Non-pigmented ciliary epithelial cell (primary cell): ENCODE measurements around the gene PPP2R5D.
"Not testable (repeated sequence)": the region's sequence is repeated elsewhere in the genome, so short reads cannot be mapped to it uniquely, and the experiment has no call there.

Experiments used
- DNase-seq: peaks from one replicate; pipeline ENCODE4 v3.0.0-alpha.2; 2010; ENCODE audit warnings: low read depth

The PPP2R5D gene

GRCh38 chr6:43032326-43032725 lies 48.0 kb downstream of the PPP2R5D start:
- DNase-seq: no peak

- no peak for DNase-seq
Measured at GRCh38 chr6:43033496-43034189, 49.3 kb downstream of the PPP2R5D start.

- DNase-seq: no peak
Measured at GRCh38 chr6:43034190-43034525, 49.8 kb downstream of the PPP2R5D start.

GRCh38 chr6:43035495-43036194 lies 51.3 kb downstream of the PPP2R5D start:
- DNase-seq: no peak

- no peak for DNase-seq
Measured at GRCh38 chr6:43036712-43037111, 52.3 kb downstream of the PPP2R5D start.

GRCh38 chr6:43037197-43037596 lies 52.8 kb downstream of the PPP2R5D start:
- DNase-seq: no peak

GRCh38 chr6:43037706-43038105 lies 53.3 kb downstream of the PPP2R5D start:
- no peak for DNase-seq

GRCh38 chr6:43038727-43039126 lies 54.4 kb downstream of the PPP2R5D start:
- no peak for DNase-seq

- DNase-seq: no peak
Measured at GRCh38 chr6:43040542-43041257, 56.3 kb downstream of the PPP2R5D start.

- not testable (repeated sequence) for DNase-seq
Measured at GRCh38 chr6:43041475-43041874, 57.1 kb downstream of the PPP2R5D start.

GRCh38 chr6:43043310-43043709 lies 58.9 kb downstream of the PPP2R5D start:
- DNase-seq: no peak

GRCh38 chr6:43045371-43045930 lies 61.1 kb downstream of the PPP2R5D start:
- DNase-seq: no peak

GRCh38 chr6:43047998-43048397 lies 63.6 kb downstream of the PPP2R5D start:
- no peak for DNase-seq

GRCh38 chr6:43050981-43051380 lies 66.6 kb downstream of the PPP2R5D start:
- DNase-seq: no peak

- no peak for DNase-seq
Measured at GRCh38 chr6:43052225-43052841, 68.0 kb downstream of the PPP2R5D start.

GRCh38 chr6:43052842-43053544 lies 68.6 kb downstream of the PPP2R5D start:
- no peak for DNase-seq

GRCh38 chr6:43053545-43054205 lies 69.3 kb downstream of the PPP2R5D start, which contains the start of gene CUL7:
Gene CUL7 (minus strand): TSS chr6:43053851. CDS start chr6:43052788, 1,063 bp downstream.
- DNase-seq: peak; percentile 78

GRCh38 chr6:43054206-43054943 lies 70.0 kb downstream of the PPP2R5D start:
- no peak for DNase-seq

- no peak for DNase-seq
Measured at GRCh38 chr6:43055966-43056365, 71.6 kb downstream of the PPP2R5D start.

GRCh38 chr6:43058531-43058930 lies 74.2 kb downstream of the PPP2R5D start:
- no peak for DNase-seq
